ENCODE measurements around the gene PPP2R2B.

DNA sequence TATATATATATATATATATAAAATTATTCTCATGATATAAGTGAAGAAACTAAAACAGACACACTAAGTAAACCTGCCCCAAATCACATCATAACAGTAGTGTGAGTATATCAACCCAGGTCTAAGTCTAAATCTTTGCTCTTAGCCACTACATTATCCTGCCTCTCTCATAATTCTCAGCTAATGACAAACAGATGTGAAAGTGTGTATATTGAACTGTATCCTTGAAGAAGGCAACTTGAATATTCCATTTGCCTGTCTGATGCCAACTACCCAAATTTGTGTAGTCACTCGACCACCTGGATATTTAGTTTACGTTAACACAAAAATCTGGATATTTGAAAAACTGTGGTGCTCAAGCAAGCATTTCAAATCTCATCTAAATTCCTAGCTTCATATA lies 97.4 kb downstream of the PPP2R2B start:
- TF ChIP-seq, protein P1, sequence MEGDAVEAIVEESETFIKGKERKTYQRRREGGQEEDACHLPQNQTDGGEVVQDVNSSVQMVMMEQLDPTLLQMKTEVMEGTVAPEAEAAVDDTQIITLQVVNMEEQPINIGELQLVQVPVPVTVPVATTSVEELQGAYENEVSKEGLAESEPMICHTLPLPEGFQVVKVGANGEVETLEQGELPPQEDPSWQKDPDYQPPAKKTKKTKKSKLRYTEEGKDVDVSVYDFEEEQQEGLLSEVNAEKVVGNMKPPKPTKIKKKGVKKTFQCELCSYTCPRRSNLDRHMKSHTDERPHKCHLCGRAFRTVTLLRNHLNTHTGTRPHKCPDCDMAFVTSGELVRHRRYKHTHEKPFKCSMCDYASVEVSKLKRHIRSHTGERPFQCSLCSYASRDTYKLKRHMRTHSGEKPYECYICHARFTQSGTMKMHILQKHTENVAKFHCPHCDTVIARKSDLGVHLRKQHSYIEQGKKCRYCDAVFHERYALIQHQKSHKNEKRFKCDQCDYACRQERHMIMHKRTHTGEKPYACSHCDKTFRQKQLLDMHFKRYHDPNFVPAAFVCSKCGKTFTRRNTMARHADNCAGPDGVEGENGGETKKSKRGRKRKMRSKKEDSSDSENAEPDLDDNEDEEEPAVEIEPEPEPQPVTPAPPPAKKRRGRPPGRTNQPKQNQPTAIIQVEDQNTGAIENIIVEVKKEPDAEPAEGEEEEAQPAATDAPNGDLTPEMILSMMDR (IDR thresholded peaks at IDR 0.05; ENCODE audit: low read length) = no peak
- TF ChIP-seq EZH2phosphoT487 (IDR thresholded peaks at IDR 0.05; ENCODE audit: low read length) = no peak
